Progenitor cell of endocrine pancreas (in vitro differentiated cells): Measurements from ENCODE around the gene ARSJ. TPM values are rescaled to one million over a fixed set of nuclear protein-coding genes. Genes with fewer than 3 reads are reported as not detected.

Experiments
- DNase-seq: peaks from one replicate; pipeline ENCODE4 v3.0.0; 2021; ENCODE audit warnings: low spot score; ENCODE audit not compliant: unreplicated experiment
- H3K27ac Mint-ChIP-seq: 2 replicates; pipeline ENCODE4 v1.8.0; 2021; ENCODE audit warnings: mild to moderate bottlenecking, moderate library complexity, mixed read lengths
- H3K27me3 Mint-ChIP-seq: 2 replicates; pipeline ENCODE4 v1.8.0; 2021; ENCODE audit warnings: mixed read lengths
- H3K36me3 Mint-ChIP-seq: 2 replicates; pipeline ENCODE4 v1.8.0; 2022; ENCODE audit warnings: mixed read lengths; ENCODE audit not compliant: insufficient read depth
- H3K4me1 Mint-ChIP-seq: 2 replicates; pipeline ENCODE4 v1.8.0; 2021; ENCODE audit warnings: low read depth, mixed read lengths
- H3K4me3 Mint-ChIP-seq: 2 replicates; pipeline ENCODE4 v1.8.0; 2021; ENCODE audit warnings: low read depth, mild to moderate bottlenecking, moderate library complexity, mixed read lengths
- H3K9me3 Mint-ChIP-seq: 2 replicates; pipeline ENCODE4 v1.8.0; 2021; ENCODE audit warnings: low read depth, mixed read lengths
- CTCF ChIP-seq: fragments of 200-600 bp; sonication (generic); IDR thresholded peaks from one replicate; pipeline ENCODE4 v1.5.0; 2021; ENCODE audit warnings: antibody characterized with exemption, mild to moderate bottlenecking; ENCODE audit not compliant: unreplicated experiment
- total RNA-seq: library from RNA; stranded (reverse); gene quantifications from 2 replicates; pipeline ENCODE4 v1.2.1, GENCODE V29; 2021

Gene ARSJ
- total RNA-seq, 1 donor from 2014 or later: 0.46 TPM

GRCh38 chr4:113951263-113951662 is 28.2 kb downstream of the ARSJ start:
- H3K27ac Mint-ChIP-seq: no peak overlapping the region
- DNase-seq: no peak
- no peaks in the 10 kb centered on the region for H3K9me3 Mint-ChIP-seq
- H3K27me3 Mint-ChIP-seq: peaks cover 8% of the 10 kb centered on the region
- no peaks in the 10 kb centered on the region for H3K36me3 Mint-ChIP-seq
- no peaks in the 10 kb centered on the region for H3K4me1 Mint-ChIP-seq
- no peak for TF ChIP-seq CTCF
- no peak overlapping the region for H3K4me3 Mint-ChIP-seq

GRCh38 chr4:113950207-113950606 is 29.2 kb downstream of the ARSJ start:
- no peak for DNase-seq
- no peak for TF ChIP-seq CTCF
- Mint-ChIP-seq H3K27me3 (peaks cover 8% of the 10 kb centered on the region), H3K9me3 (no peaks in the 10 kb centered on the region), H3K4me3 (no peak overlapping the region), H3K4me1 (no peaks in the 10 kb centered on the region), H3K36me3 (no peaks in the 10 kb centered on the region), H3K27ac (no peak overlapping the region)

GRCh38 chr4:113947484-113947883 is 32.0 kb downstream of the ARSJ start:
- DNase-seq: no peak
- Mint-ChIP-seq H3K36me3 (no peaks in the 10 kb centered on the region), H3K4me1 (peaks cover 2% of the 10 kb centered on the region), H3K27ac (no peak overlapping the region), H3K4me3 (no peak overlapping the region), H3K27me3 (peaks cover 8% of the 10 kb centered on the region), H3K9me3 (no peaks in the 10 kb centered on the region)
- no peak for TF ChIP-seq CTCF

- Mint-ChIP-seq H3K36me3 (no peaks in the 10 kb centered on the region), H3K4me1 (peaks cover 3% of the 10 kb centered on the region), H3K4me3 (no peak overlapping the region), H3K27ac (no peak overlapping the region), H3K9me3 (no peaks in the 10 kb centered on the region), H3K27me3 (peaks cover 3% of the 10 kb centered on the region)
- TF ChIP-seq CTCF: no peak
- no peak for DNase-seq
Measured at GRCh38 chr4:113945906-113946305, 33.5 kb downstream of the ARSJ start.

GRCh38 chr4:113943863-113944262 is 35.6 kb downstream of the ARSJ start:
- no peaks in the 10 kb centered on the region for H3K36me3 Mint-ChIP-seq
- no peaks in the 10 kb centered on the region for H3K9me3 Mint-ChIP-seq
- DNase-seq: no peak
- no peak overlapping the region for H3K27ac Mint-ChIP-seq
- no peak for TF ChIP-seq CTCF
- peaks cover 4% of the 10 kb centered on the region for H3K4me1 Mint-ChIP-seq
- no peaks in the 10 kb centered on the region for H3K27me3 Mint-ChIP-seq
- H3K4me3 Mint-ChIP-seq: no peak overlapping the region
